ENCODE measurements around the gene TCOF1.
A peak's percentile ranks its signal among the peaks of the same experiment; 100 is the strongest.

TCOF1 gene

GRCh38 chr5:150407096-150407720 is 49.7 kb downstream of the TCOF1 start:
- H3K36me3 ChIP-seq (ENCODE audit: low read length): peaks cover 12% of the 10 kb centered on the region

GRCh38 chr5:150408231-150408943 is 50.9 kb downstream of the TCOF1 start:
- Histone ChIP-seq H3K9me2 (replicated peaks; ENCODE audit: insufficient read depth, low read length) (no peaks in the 10 kb centered on the region), H3K79me2 (ENCODE audit: insufficient read depth, low read length) (peaks cover 50% of the 10 kb centered on the region), H3K9me3 (ENCODE audit: insufficient read depth, low read length) (no peaks in the 10 kb centered on the region), H3K36me3 (ENCODE audit: low read length) (peaks cover 12% of the 10 kb centered on the region), H2AFZ (ENCODE audit: low read depth, low read length, severe bottlenecking) (no peak overlapping the region), H3K9ac (ENCODE audit: low read length) (peak overlapping the region; percentile 23; the same call in 1 of the 2 replicates), H3K27me3 (ENCODE audit: low read length) (no peaks in the 10 kb centered on the region), H4K20me1 (ENCODE audit: low read depth, low read length) (peaks cover 8% of the 10 kb centered on the region; the same call in 1 of the 2 replicates), H3K4me3 (ENCODE audit: insufficient read depth, low read length, poor library complexity, severe bottlenecking) (peak overlapping the region; percentile 11), H3F3A (ENCODE audit: insufficient read depth) (peaks cover 68% of the 10 kb centered on the region), H3K27ac (ENCODE audit: low read depth, low read length) (peak overlapping the region; percentile 97), H3K4me2 (ENCODE audit: low read depth, low read length, poor library complexity, severe bottlenecking) (peak overlapping the region; percentile 96)
- TF ChIP-seq CTCF (IDR thresholded peaks at IDR 0.05; ENCODE audit: insufficient read depth, low read length, poor library complexity, severe bottlenecking): no peak
- TF ChIP-seq EZH2phosphoT487 (conservative IDR thresholded peaks at IDR 0.05; ENCODE audit: low read length): no peak

More at GRCh38 chr5:150407096-150407720, 49.7 kb downstream of the TCOF1 start:
- Histone ChIP-seq H3K4me2 (ENCODE audit: low read depth, low read length, poor library complexity, severe bottlenecking) (peak overlapping the region; percentile 96), H3K9me2 (replicated peaks; ENCODE audit: insufficient read depth, low read length) (no peaks in the 10 kb centered on the region), H3K27ac (ENCODE audit: low read depth, low read length) (peak overlapping the region; percentile 97), H3K27me3 (ENCODE audit: low read length) (no peaks in the 10 kb centered on the region), H3K79me2 (ENCODE audit: insufficient read depth, low read length) (peaks cover 46% of the 10 kb centered on the region), H3K9me3 (ENCODE audit: insufficient read depth, low read length) (no peaks in the 10 kb centered on the region), H3F3A (ENCODE audit: insufficient read depth) (peaks cover 71% of the 10 kb centered on the region), H2AFZ (ENCODE audit: low read depth, low read length, severe bottlenecking) (no peak overlapping the region), H3K9ac (ENCODE audit: low read length) (no peak overlapping the region), H4K20me1 (ENCODE audit: low read depth, low read length) (peaks cover 8% of the 10 kb centered on the region; the same call in 1 of the 2 replicates), H3K4me3 (ENCODE audit: insufficient read depth, low read length, poor library complexity, severe bottlenecking) (no peak overlapping the region)
- TF ChIP-seq EZH2phosphoT487 (conservative IDR thresholded peaks at IDR 0.05; ENCODE audit: low read length): no peak
- no peak for TF ChIP-seq CTCF (IDR thresholded peaks at IDR 0.05; ENCODE audit: insufficient read depth, low read length, poor library complexity, severe bottlenecking)

GRCh38 chr5:150409638-150410523 is 52.4 kb downstream of the TCOF1 start:
- Histone ChIP-seq H4K20me1 (ENCODE audit: low read depth, low read length) (peaks cover 8% of the 10 kb centered on the region; the same call in 1 of the 2 replicates), H3K4me2 (ENCODE audit: low read depth, low read length, poor library complexity, severe bottlenecking) (peak overlapping the region; percentile 96), H3K27me3 (ENCODE audit: low read length) (no peaks in the 10 kb centered on the region), H3K27ac (ENCODE audit: low read depth, low read length) (peak overlapping the region; percentile 97), H3K36me3 (ENCODE audit: low read length) (peaks cover 7% of the 10 kb centered on the region; the same call in 1 of the 2 replicates), H3K9me3 (ENCODE audit: insufficient read depth, low read length) (no peaks in the 10 kb centered on the region), H3K9me2 (replicated peaks; ENCODE audit: insufficient read depth, low read length) (no peaks in the 10 kb centered on the region), H3K4me3 (ENCODE audit: insufficient read depth, low read length, poor library complexity, severe bottlenecking) (peak overlapping the region; percentile 98), H3K9ac (ENCODE audit: low read length) (peak overlapping the region; percentile 98), H3K79me2 (ENCODE audit: insufficient read depth, low read length) (peaks cover 50% of the 10 kb centered on the region), H2AFZ (ENCODE audit: low read depth, low read length, severe bottlenecking) (no peak overlapping the region), H3F3A (ENCODE audit: insufficient read depth) (peaks cover 64% of the 10 kb centered on the region)
- TF ChIP-seq EZH2phosphoT487 (conservative IDR thresholded peaks at IDR 0.05; ENCODE audit: low read length): no peak
- TF ChIP-seq CTCF (IDR thresholded peaks at IDR 0.05; ENCODE audit: insufficient read depth, low read length, poor library complexity, severe bottlenecking): no peak

Data from SU-DHL-6 (cell line).